SK-N-SH treated with all-trans-retinoic acid at 6 μM for 48 hours (cell line): ENCODE results near the gene IER2.

Source experiments
- ATAC-seq: fragments of 200-7000 bp; cut with Tn5 transposase; 3 replicates; pipeline ENCODE4 v1.9.1; 2020; ENCODE audit warnings: mild to moderate bottlenecking, moderate library complexity
- ARNTL ChIP-seq: fragments of 450-650 bp; formaldehyde crosslinking; IDR thresholded peaks from 2 replicates; pipeline ENCODE4 v1.5.0; 2020; ENCODE audit warnings: low read depth, mild to moderate bottlenecking, moderate library complexity, borderline replicate concordance
- BACH2 ChIP-seq: fragments of 250-450 bp; sonication (Bioruptor Pico); IDR thresholded peaks from 2 replicates; pipeline ENCODE4 v1.9.0; 2021; ENCODE audit warnings: mild to moderate bottlenecking, borderline replicate concordance
- CREB5 ChIP-seq: fragments of 250-450 bp; sonication (Bioruptor Pico); IDR thresholded peaks from 2 replicates; pipeline ENCODE4 v1.5.1; 2020; ENCODE audit warnings: low read depth, mild to moderate bottlenecking, moderate library complexity
- CSDC2 ChIP-seq: fragments of 250-450 bp; sonication (Bioruptor Pico); IDR thresholded peaks from 2 replicates; pipeline ENCODE4 v1.5.0; 2020; ENCODE audit warnings: mild to moderate bottlenecking, moderate library complexity
- CSRNP3 ChIP-seq: fragments of 250-450 bp; sonication (Bioruptor Pico); IDR thresholded peaks from 2 replicates; pipeline ENCODE4 v1.5.1; 2021; ENCODE audit warnings: mild to moderate bottlenecking, moderate library complexity
- ESRRG ChIP-seq: fragments of 250-450 bp; sonication (Bioruptor Pico); IDR thresholded peaks from 2 replicates; pipeline ENCODE4 v1.6.1; 2021; ENCODE audit warnings: mild to moderate bottlenecking
- GLIS3 ChIP-seq: fragments of 250-450 bp; sonication (Bioruptor Pico); IDR thresholded peaks from 2 replicates; pipeline ENCODE4 v1.5.0; 2020; ENCODE audit warnings: mild to moderate bottlenecking, moderate library complexity
- ISL1 ChIP-seq: fragments of 250-450 bp; sonication (Bioruptor Pico); IDR thresholded peaks from 2 replicates; pipeline ENCODE4 v2.1.2; 2022; ENCODE audit warnings: mild to moderate bottlenecking, moderate library complexity
- OSR1 ChIP-seq: fragments of 250-450 bp; sonication (Bioruptor Pico); IDR thresholded peaks from 2 replicates; pipeline ENCODE4 v1.8.0; 2022; ENCODE audit warnings: moderate library complexity, mild to moderate bottlenecking, inconsistent platforms
- POU6F1 ChIP-seq: fragments of 250-450 bp; sonication (Bioruptor Pico); IDR thresholded peaks from 2 replicates; pipeline ENCODE4 v1.8.0; 2021; ENCODE audit warnings: low read depth, mild to moderate bottlenecking, moderate library complexity, borderline replicate concordance
- PPARA ChIP-seq: fragments of 250-450 bp; sonication (Bioruptor Pico); IDR thresholded peaks from 2 replicates; pipeline ENCODE4 v1.5.0; 2020; ENCODE audit warnings: mild to moderate bottlenecking, borderline replicate concordance
- RARB ChIP-seq: fragments of 250-450 bp; sonication (Bioruptor Pico); IDR thresholded peaks from 2 replicates; pipeline ENCODE4 v1.8.0; 2021; ENCODE audit warnings: mild to moderate bottlenecking, moderate library complexity
- SNAI2 ChIP-seq: fragments of 250-450 bp; sonication (Bioruptor Pico); IDR thresholded peaks from 2 replicates; pipeline ENCODE4 v1.5.0; 2020; ENCODE audit warnings: mild to moderate bottlenecking, moderate library complexity
- TCF4 ChIP-seq: fragments of 250-450 bp; sonication (Bioruptor Pico); IDR thresholded peaks from 2 replicates; pipeline ENCODE4 v1.8.0; 2021; ENCODE audit warnings: mild to moderate bottlenecking, moderate library complexity, borderline replicate concordance
- TOX ChIP-seq: fragments of 250-450 bp; sonication (Bioruptor Pico); IDR thresholded peaks from 2 replicates; pipeline ENCODE4 v1.8.0; 2021; ENCODE audit warnings: mild to moderate bottlenecking, moderate library complexity, borderline replicate concordance
- TSHZ2 ChIP-seq: fragments of 250-450 bp; sonication (Bioruptor Pico); IDR thresholded peaks from 2 replicates; pipeline ENCODE4 v1.5.0; 2020; ENCODE audit warnings: mild to moderate bottlenecking, moderate library complexity
- ZC3H10 ChIP-seq: fragments of 250-450 bp; sonication (Bioruptor Pico); IDR thresholded peaks from 2 replicates; pipeline ENCODE4 v1.5.1; 2021; ENCODE audit warnings: mild to moderate bottlenecking, moderate library complexity
- ZFP30 ChIP-seq: fragments of 450-650 bp; formaldehyde crosslinking; IDR thresholded peaks from 2 replicates; pipeline ENCODE4 v1.5.0; 2022; ENCODE audit warnings: mild to moderate bottlenecking, moderate library complexity
- ZNF565 ChIP-seq: fragments of 450-650 bp; formaldehyde crosslinking; conservative IDR thresholded peaks from 2 replicates; pipeline ENCODE4 v1.5.0; 2020; ENCODE audit warnings: low read depth, mild to moderate bottlenecking, moderate library complexity
- ZNF70 ChIP-seq: fragments of 450-650 bp; formaldehyde crosslinking; IDR thresholded peaks from 2 replicates; pipeline ENCODE4 v1.5.0; 2020; ENCODE audit warnings: mild to moderate bottlenecking, moderate library complexity
- ZNF8 ChIP-seq: fragments of 450-650 bp; formaldehyde crosslinking; IDR thresholded peaks from 2 replicates; pipeline ENCODE4 v1.5.0; 2020; ENCODE audit warnings: mild to moderate bottlenecking, moderate library complexity

IER2 gene

GRCh38 chr19:13109361-13110098 lies 40.7 kb upstream of the IER2 start:
- no peak for ATAC-seq
- no peak for TF ChIP-seq CSRNP3
- TF ChIP-seq ZNF565 (CRISPR knock-in tag) = no peak
- TF ChIP-seq ZC3H10 (CRISPR knock-in tag) = no peak

GRCh38 chr19:13110099-13110610 lies 40.1 kb upstream of the IER2 start:
- no peak for ATAC-seq
- TF ChIP-seq OSR1 (CRISPR knock-in tag) (no peak), ZNF8 (no peak), ZNF70 (CRISPR knock-in tag) (no peak), TOX (CRISPR knock-in tag) (no peak), CSRNP3 (no peak), ESRRG (CRISPR knock-in tag) (no peak), GLIS3 (CRISPR knock-in tag) (no peak), CREB5 (CRISPR knock-in tag) (no peak), TCF4 (CRISPR knock-in tag) (no peak), ARNTL (CRISPR knock-in tag) (no peak), CSDC2 (no peak), BACH2 (CRISPR knock-in tag) (no peak), SNAI2 (CRISPR knock-in tag) (no peak), TSHZ2 (CRISPR knock-in tag) (no peak), RARB (no peak), ZFP30 (CRISPR knock-in tag) (no peak)

GRCh38 chr19:13112555-13112954 lies 37.7 kb upstream of the IER2 start:
- TF ChIP-seq ZNF8 (no peak), CSDC2 (no peak), OSR1 (CRISPR knock-in tag) (no peak)
- ATAC-seq = no peak

GRCh38 chr19:13115936-13116281 lies 34.3 kb upstream of the IER2 start:
- no peak for ATAC-seq
- TF ChIP-seq POU6F1 (CRISPR knock-in tag) (no peak), GLIS3 (CRISPR knock-in tag) (no peak), TSHZ2 (CRISPR knock-in tag) (no peak), ZC3H10 (CRISPR knock-in tag) (no peak), CREB5 (CRISPR knock-in tag) (no peak), PPARA (CRISPR knock-in tag) (no peak), TOX (CRISPR knock-in tag) (no peak), ISL1 (no peak)
